ENCODE measurements around the gene KCNIP1.

GRCh38 chr5:170626507-170627150 is 122.8 kb downstream of the KCNIP1 start:
- no peak for TF ChIP-seq CTCF (conservative IDR thresholded peaks at IDR 0.05; ENCODE audit: low read length)
- TF ChIP-seq EZH2phosphoT487 (IDR thresholded peaks at IDR 0.05; ENCODE audit: borderline replicate concordance): no peak

Data from Loucy (cell line).